Activated CD8-positive, alpha-beta memory T cell treated with anti-CD3 and anti-CD28 coated beads, Interleukin-2, amount 10 ng/mL, durations not matched to agents 7 days and 5 days (primary cell): ENCODE data around the gene PIP4K2A. TPM values are rescaled to one million over a fixed set of nuclear protein-coding genes. Genes with fewer than 3 reads are reported as not detected.
A peak's percentile ranks its signal among the peaks of the same experiment; 100 is the strongest.

ENCODE experiments used
- ATAC-seq: fragments of 150-1000 bp; cut with Tn5 transposase; one replicate; pipeline ENCODE4 v1.10.0; 2021; ENCODE audit warnings: moderate library complexity
- CTCF ChIA-PET: fragments of 350-600 bp; sonication (Branson Sonifier 250); formaldehyde crosslinking; loops from one replicate; lab custom pipeline; 2021; ENCODE audit warnings: antibody characterized with exemption; lab: Charles Lee
- DNase-seq: peaks from one replicate; pipeline ENCODE4 v3.0.0-alpha.2; 2020
- H3K27ac Mint-ChIP-seq: one replicate; pipeline ENCODE4 v1.8.0; 2021; ENCODE audit warnings: mild to moderate bottlenecking, mixed read lengths
- H3K27me3 Mint-ChIP-seq: one replicate; pipeline ENCODE4 v1.8.0; 2021; ENCODE audit warnings: mixed read lengths
- H3K36me3 Mint-ChIP-seq: one replicate; pipeline ENCODE4 v1.8.0; 2021; ENCODE audit warnings: mild to moderate bottlenecking, mixed read lengths
- H3K4me1 Mint-ChIP-seq: one replicate; pipeline ENCODE4 v1.8.0; 2021; ENCODE audit warnings: mixed read lengths
- H3K4me3 Mint-ChIP-seq: one replicate; pipeline ENCODE4 v1.8.0; 2021; ENCODE audit warnings: mild to moderate bottlenecking, moderate library complexity, mixed read lengths
- H3K9me3 Mint-ChIP-seq: one replicate; pipeline ENCODE4 v1.8.0; 2022; ENCODE audit warnings: low read depth, mixed read lengths
- total RNA-seq, 2 experiments: library from RNA; stranded (reverse); gene quantifications; one replicate each; pipeline ENCODE4 v1.2.3, GENCODE V29; 2021

PIP4K2A gene
- total RNA-seq, 2 experiments from 2014 or later: 129 to 136 TPM

DNA sequence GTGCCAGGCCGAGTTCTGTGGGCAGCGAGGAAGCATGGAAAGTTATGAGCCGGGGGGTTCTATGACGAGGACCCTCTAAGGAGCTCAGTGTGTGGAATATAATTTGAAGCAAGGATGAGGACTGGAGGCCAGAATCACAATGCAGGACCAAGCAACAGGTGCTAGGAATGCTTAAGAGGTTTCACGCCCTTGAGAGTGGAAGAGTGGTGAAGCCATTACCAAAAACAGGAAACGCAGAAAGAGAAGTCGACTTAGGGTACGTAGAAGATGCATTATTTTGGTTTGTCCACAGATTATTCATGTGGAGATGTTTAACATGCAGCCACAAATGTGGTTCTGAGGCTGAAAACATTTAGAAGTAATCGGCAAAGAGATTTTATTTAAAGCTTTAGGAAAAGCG, 78.7 kb downstream of the PIP4K2A start:
- Mint-ChIP-seq H3K27me3 (no peaks in the 10 kb centered on the region), H3K9me3 (no peaks in the 10 kb centered on the region), H3K4me1 (peaks cover 84% of the 10 kb centered on the region), H3K27ac (peak overlapping the region; percentile 81), H3K4me3 (peak overlapping the region; percentile 46), H3K36me3 (peaks cover 20% of the 10 kb centered on the region)
- ATAC-seq (no peak), DNase-seq (no peak)
- CTCF ChIA-PET: interaction anchor here (1.1 to 1.6 kb wide), 3 partner anchors 11 to 31 kb away, joined by 3 to 7 read pairs (median 4); no protein-coding TSS in a partner anchor

DNA sequence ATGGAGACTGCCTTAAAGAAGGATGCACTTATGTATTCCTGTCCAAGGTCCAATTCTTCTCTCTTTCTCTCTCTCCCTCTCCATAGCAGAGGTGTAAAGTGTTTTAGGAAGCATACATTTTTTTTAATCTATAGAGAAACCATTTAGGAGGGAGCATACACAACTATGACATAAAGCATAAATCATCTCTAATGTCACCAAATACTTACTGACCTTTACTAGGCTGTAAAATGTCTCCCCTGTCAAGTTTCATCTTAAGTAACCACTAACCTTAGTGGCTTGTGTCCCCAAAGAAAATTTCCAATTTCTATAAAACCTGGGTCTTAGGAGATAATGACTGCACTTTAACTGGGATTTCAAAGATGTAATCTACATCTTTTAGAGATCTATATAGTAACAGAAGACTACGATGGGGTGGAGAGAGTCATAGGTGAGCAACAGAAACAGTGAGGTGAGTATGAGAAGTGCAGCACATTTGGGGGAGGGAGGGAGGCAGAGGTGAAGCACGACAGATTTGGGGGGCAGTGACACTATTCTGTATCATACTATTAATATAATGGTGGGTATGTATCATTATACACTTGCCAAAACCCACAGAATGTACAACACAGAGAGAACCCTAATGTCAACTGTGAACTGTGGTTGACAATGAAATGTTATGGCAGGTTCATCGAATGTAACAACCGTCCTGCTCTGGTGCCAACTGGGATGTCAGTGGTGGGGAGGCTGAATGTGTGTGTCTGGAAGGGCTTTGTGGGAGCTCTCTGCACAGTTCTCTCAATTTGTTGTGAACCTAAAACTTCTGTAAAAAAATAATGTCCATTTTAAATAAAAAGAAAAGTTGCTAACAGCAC, 79.5 kb downstream of the PIP4K2A start:
- H3K27ac Mint-ChIP-seq: peak overlapping the region; percentile 81
- no peak for ATAC-seq
- H3K9me3 Mint-ChIP-seq: no peaks in the 10 kb centered on the region
- DNase-seq: no peak
- H3K4me1 Mint-ChIP-seq: peaks cover 84% of the 10 kb centered on the region
- H3K4me3 Mint-ChIP-seq: peak overlapping the region; percentile 46
- CTCF ChIA-PET: interaction anchor here (1.3 to 1.6 kb wide), 2 partner anchors 12 to 30 kb away, joined by 3 to 7 read pairs; no protein-coding TSS in a partner anchor
- no peaks in the 10 kb centered on the region for H3K27me3 Mint-ChIP-seq
- peaks cover 18% of the 10 kb centered on the region for H3K36me3 Mint-ChIP-seq

DNA sequence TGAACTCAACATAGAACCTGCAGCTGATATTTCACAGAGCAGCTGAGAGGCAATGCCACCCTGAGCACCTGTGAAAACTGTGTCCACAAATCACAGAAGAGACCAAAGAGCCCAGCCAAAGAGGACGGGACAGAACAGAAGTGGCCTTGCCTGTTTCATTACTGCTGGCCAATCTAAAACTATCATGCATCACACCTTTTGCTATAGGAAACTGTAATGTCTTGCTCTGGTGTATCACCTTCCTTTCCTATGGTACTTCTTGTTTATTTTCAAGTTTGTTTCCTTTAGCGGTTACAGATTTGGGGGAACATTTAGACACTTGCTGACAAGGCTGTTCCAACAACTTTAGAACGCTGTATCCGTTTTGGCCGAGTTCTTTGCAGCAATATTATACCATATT, 80.3 kb downstream of the PIP4K2A start:
- Mint-ChIP-seq H3K4me1 (peaks cover 86% of the 10 kb centered on the region), H3K27me3 (no peaks in the 10 kb centered on the region), H3K36me3 (peaks cover 15% of the 10 kb centered on the region), H3K4me3 (peak overlapping the region; percentile 3), H3K27ac (peak overlapping the region; percentile 81), H3K9me3 (no peaks in the 10 kb centered on the region)
- ATAC-seq (no peak), DNase-seq (no peak)
- CTCF ChIA-PET: no interaction called here

DNA sequence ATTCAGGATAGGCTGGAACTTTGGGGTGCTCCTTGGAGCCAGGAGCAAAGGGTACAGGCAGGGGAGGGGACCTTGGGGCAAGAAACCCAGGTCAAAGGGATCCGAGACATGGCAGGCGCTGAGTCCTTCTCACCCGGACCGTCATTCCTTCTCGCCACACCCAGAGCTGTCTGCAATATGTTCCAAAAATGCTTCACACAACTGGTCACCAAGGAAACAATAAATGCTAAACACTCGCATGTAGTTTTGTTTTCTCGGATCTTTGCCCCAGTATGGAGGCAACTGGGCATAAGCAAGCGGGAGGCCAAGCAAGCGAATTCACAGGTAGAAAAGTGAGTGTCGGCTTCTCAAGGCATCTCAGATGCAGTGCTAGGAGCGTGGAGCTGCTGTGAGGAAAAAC, 80.8 kb downstream of the PIP4K2A start:
- CTCF ChIA-PET: no interaction called here
- peaks cover 17% of the 10 kb centered on the region for H3K36me3 Mint-ChIP-seq
- no peak overlapping the region for H3K4me3 Mint-ChIP-seq
- peak overlapping the region; percentile 81 for H3K27ac Mint-ChIP-seq
- no peaks in the 10 kb centered on the region for H3K9me3 Mint-ChIP-seq
- DNase-seq (no peak), ATAC-seq (no peak)
- H3K4me1 Mint-ChIP-seq: peaks cover 86% of the 10 kb centered on the region
- H3K27me3 Mint-ChIP-seq: no peaks in the 10 kb centered on the region

DNA sequence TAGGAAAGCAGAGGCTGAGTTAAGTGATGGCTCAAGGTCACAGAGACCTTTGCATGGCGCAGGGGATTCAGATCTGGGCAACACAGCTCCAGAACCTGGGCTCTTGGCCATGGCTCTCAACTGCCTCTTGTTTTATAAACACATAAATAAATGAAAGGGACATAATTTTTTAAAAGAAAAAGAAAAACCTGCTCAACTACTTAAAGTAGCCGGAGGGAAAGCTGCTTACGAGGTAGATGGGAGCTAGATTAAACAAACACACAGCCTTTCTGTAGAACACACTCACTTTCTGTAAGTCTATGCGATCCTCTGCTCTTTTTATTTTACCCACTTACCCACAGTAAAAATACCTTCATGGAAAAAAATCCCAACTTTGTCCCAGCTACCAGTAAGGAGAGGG, 81.3 kb downstream of the PIP4K2A start:
- no peak overlapping the region for H3K4me3 Mint-ChIP-seq
- CTCF ChIA-PET: interaction anchor here (1.2 to 3.6 kb wide), 2 partner anchors 16 to 22 kb away, joined by 4 to 15 read pairs; no protein-coding TSS in a partner anchor
- H3K4me1 Mint-ChIP-seq: peaks cover 87% of the 10 kb centered on the region
- no peak for ATAC-seq
- H3K9me3 Mint-ChIP-seq: no peaks in the 10 kb centered on the region
- peak overlapping the region; percentile 71 for H3K27ac Mint-ChIP-seq
- H3K27me3 Mint-ChIP-seq: no peaks in the 10 kb centered on the region
- peaks cover 19% of the 10 kb centered on the region for H3K36me3 Mint-ChIP-seq
- no peak for DNase-seq

DNA sequence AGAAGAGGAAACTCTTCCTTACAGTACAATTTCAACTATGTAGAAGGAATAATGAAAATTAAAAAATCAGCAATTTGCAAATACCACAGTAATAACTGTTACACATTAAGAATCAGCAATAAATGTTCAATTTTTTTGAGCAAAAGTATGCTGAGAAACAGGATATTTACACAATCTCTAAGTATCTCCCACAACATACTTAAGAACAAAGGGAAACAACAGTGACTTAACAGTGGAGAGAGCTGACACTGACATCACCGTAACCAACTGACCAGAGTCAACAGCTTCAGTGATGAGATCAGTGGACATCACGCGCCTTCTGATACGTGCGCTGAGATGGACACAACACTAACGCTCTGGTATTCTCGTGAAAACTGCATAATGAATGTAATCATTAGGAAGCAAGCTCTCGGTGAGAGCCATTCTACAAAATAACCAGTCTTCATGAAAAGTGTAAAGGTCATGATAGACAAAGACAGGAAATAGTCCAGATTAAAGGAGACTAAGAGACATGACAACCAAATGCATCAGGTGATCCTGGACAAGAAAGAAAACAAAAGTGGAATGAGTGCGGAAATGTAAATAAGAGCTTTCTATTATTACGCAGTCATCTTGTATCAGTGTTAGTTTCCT, 82.6 kb downstream of the PIP4K2A start:
- Mint-ChIP-seq H3K27ac (peak overlapping the region; percentile 97), H3K27me3 (no peaks in the 10 kb centered on the region), H3K4me3 (peak overlapping the region; percentile 74), H3K36me3 (peaks cover 14% of the 10 kb centered on the region), H3K4me1 (peaks cover 87% of the 10 kb centered on the region), H3K9me3 (no peaks in the 10 kb centered on the region)
- no peak for ATAC-seq
- CTCF ChIA-PET: interaction anchor here (0.9 to 3.6 kb wide), 4 partner anchors 9 to 24 kb away, joined by 4 to 15 read pairs (median 4); no protein-coding TSS in a partner anchor
- DNase-seq: no peak

DNA sequence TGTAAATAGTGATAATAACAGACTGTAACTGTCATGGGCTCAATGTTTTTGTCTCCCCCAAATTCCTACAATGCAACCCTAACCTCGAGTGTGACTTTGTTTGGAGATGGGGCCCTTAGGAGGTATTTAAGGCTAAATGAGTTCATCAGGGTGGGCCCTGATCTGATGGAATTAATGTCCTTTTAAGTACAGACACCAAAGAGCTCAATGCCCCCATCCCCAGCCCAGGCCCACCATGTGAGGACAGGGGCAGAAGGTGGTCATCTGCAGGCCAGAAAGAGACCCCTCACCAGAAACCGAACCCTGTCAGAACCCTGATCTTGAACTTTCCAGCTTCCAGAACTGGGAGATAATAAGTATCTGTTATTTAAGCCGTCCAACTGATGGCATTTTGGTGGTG, 83.2 kb downstream of the PIP4K2A start:
- peaks cover 86% of the 10 kb centered on the region for H3K4me1 Mint-ChIP-seq
- DNase-seq (no peak), ATAC-seq (peak; percentile 1)
- H3K36me3 Mint-ChIP-seq: peaks cover 12% of the 10 kb centered on the region
- CTCF ChIA-PET: interaction anchor here (0.8 to 3.6 kb wide), 5 partner anchors 10 to 58 kb away, joined by 3 to 15 read pairs (median 8); no protein-coding TSS in a partner anchor
- peak overlapping the region; percentile 74 for H3K4me3 Mint-ChIP-seq
- no peaks in the 10 kb centered on the region for H3K27me3 Mint-ChIP-seq
- H3K27ac Mint-ChIP-seq: peak overlapping the region; percentile 97
- H3K9me3 Mint-ChIP-seq: no peaks in the 10 kb centered on the region

DNA sequence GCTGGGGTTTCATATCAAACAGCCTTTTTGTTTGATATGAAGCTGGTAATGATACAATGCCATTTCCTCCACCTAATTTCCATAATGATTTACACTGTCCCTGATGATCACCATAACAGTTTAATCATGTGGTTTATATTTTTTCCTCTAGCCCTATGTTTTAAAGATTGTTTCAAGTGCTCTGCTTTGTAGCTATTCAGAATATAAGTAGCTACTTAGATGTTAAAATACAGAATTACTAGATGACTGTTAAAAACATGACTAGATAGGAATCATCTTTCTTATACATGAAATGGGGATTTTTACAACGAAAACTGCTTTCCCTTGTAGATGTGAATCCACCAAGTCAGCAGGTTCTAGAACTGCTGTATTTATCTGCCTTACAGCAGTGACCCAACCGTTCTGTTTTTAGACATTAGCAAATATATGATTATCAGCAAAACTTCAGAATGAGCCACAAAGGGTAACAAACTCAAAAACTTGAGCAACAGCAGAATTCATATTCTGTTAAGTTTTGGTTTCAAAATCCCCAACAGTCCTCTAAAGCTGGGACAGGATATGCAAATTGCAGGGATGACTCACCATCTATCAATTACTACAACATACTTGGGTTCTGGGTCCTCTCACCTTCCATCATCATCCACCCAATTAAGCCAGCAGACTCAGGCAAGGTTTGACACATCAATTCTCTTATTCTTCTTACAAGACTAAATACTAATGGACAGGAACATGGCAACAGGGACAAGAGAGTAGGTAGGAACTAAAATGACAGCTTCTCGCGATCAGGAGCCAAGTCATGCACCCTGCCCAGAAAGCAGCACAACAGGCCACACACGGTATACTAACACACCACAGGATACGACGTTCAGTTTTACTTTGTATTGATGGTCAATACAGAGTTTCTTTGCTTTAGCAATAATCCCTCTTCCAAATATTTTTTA, 83.9 kb downstream of the PIP4K2A start:
- H3K9me3 Mint-ChIP-seq: no peaks in the 10 kb centered on the region
- H3K27me3 Mint-ChIP-seq: no peaks in the 10 kb centered on the region
- CTCF ChIA-PET: interaction anchor here (0.8 to 3.6 kb wide), 7 partner anchors 11 to 57 kb away, joined by 3 to 15 read pairs (median 5); no protein-coding TSS in a partner anchor

DNA sequence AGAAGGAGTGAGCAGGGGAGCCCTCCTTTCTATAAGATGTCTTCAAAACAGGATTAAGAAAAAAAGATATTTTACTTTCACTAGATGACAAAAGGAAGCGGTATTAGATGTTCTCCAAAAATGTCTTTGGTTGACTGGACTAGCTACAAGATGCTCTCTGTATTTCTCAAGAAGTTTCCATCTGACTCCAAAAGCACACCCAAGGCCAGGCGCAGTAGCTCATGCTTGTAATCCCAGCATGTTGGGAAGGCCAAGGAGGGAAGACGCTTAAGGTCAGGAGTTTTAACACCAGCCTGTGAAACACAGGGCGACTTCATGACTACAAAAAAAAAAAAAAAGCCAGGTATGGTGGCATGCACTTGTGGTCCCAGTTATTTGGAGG, 84.5 kb downstream of the PIP4K2A start:
- DNase-seq: peak; percentile 59
- H3K27me3 Mint-ChIP-seq: no peaks in the 10 kb centered on the region
- H3K27ac Mint-ChIP-seq: peak overlapping the region; percentile 97

More for the DNA sequence above, 83.9 kb downstream of the PIP4K2A start:
- ATAC-seq: peak; percentile 85
- peak; percentile 63 for DNase-seq
- peaks cover 9% of the 10 kb centered on the region for H3K36me3 Mint-ChIP-seq
- H3K4me1 Mint-ChIP-seq: peaks cover 87% of the 10 kb centered on the region
- H3K4me3 Mint-ChIP-seq: peak overlapping the region; percentile 74
- peak overlapping the region; percentile 97 for H3K27ac Mint-ChIP-seq

DNA sequence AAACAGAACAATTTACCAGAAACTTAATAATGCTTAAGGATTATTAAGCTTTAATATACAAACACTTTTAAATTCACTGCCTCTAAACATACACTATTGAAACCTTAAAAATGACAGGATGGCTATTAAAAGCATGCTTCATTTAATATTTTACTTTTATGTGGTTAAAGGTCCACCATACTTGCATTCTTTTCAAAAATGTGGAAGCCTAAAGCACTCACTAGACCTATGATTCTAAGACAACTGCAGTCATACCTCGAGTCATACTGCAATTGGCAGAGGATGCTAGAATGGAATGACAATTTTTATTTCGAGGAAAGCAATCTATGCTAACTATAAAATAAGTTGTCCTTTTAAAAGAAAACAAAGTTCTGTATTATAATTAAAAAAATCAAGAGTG, 85.3 kb downstream of the PIP4K2A start:
- ATAC-seq: no peak
- Mint-ChIP-seq H3K27ac (peak overlapping the region; percentile 80), H3K27me3 (no peaks in the 10 kb centered on the region), H3K9me3 (no peaks in the 10 kb centered on the region), H3K36me3 (peaks cover 9% of the 10 kb centered on the region), H3K4me3 (no peak overlapping the region), H3K4me1 (peaks cover 85% of the 10 kb centered on the region)
- CTCF ChIA-PET: interaction anchor here (0.7 to 2.5 kb wide), 4 partner anchors 19 to 56 kb away, joined by 3 to 10 read pairs (median 4); no protein-coding TSS in a partner anchor
- no peak for DNase-seq

More for the DNA sequence above, 84.5 kb downstream of the PIP4K2A start:
- Mint-ChIP-seq H3K4me1 (peaks cover 85% of the 10 kb centered on the region), H3K9me3 (no peaks in the 10 kb centered on the region), H3K36me3 (peaks cover 9% of the 10 kb centered on the region), H3K4me3 (peak overlapping the region; percentile 74)
- CTCF ChIA-PET: interaction anchor here (0.7 to 3.6 kb wide), 7 partner anchors 11 to 84 kb away, joined by 3 to 15 read pairs (median 5); no protein-coding TSS in a partner anchor
- peak; percentile 41 for ATAC-seq

DNA sequence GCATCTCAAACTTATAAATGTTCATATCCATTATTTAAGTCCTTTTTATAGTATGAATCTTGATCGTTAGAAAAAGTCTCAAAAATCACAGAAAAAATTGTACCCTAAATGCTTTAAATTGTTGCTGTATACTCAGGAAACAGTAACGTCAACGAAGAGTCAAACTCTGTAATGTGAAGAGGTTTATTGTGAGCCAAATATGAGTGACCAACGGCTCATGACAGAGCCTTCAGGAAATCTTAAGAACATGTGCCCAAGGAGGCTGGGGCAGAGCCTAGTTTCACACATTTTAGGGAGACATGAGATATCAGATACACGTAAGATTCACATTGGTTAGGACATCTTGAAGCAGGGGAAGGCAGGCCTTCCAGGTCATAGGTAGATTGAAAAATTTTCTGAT, 86.1 kb downstream of the PIP4K2A start:
- CTCF ChIA-PET: interaction anchor here (0.6 to 3.5 kb wide), 5 partner anchors 10 to 27 kb away, joined by 3 to 15 read pairs (median 4); no protein-coding TSS in a partner anchor
- peak overlapping the region; percentile 80 for H3K27ac Mint-ChIP-seq
- no peaks in the 10 kb centered on the region for H3K9me3 Mint-ChIP-seq

DNA sequence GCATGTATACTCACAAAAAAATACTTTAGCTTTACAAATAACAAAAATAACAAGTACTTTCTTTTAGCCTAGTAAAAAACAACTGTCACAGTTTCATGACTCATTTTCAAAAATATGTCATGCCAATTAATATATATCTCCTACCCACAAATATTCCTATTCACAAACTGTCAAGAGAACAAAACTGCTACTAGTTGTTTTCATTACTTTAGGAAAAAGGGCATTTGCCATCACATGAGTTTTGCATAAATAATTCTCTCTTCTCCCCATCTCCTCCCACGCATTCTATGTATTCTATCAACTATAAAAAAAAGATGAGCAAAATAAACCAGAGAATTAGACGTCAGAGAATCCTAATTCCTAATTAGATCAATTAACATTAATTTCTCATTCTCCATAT, 87.6 kb downstream of the PIP4K2A start:
- ATAC-seq (no peak), DNase-seq (no peak)
- Mint-ChIP-seq H3K4me3 (no peak overlapping the region), H3K4me1 (peaks cover 84% of the 10 kb centered on the region), H3K27me3 (no peaks in the 10 kb centered on the region), H3K27ac (peak overlapping the region; percentile 78), H3K36me3 (peaks cover 8% of the 10 kb centered on the region), H3K9me3 (no peaks in the 10 kb centered on the region)
- CTCF ChIA-PET: interaction anchor here (1.0 to 3.5 kb wide), 7 partner anchors 9 to 53 kb away, joined by 3 to 15 read pairs (median 4); no protein-coding TSS in a partner anchor

More for the DNA sequence above, 86.1 kb downstream of the PIP4K2A start:
- Mint-ChIP-seq H3K36me3 (peaks cover 9% of the 10 kb centered on the region), H3K27me3 (no peaks in the 10 kb centered on the region), H3K4me1 (peaks cover 85% of the 10 kb centered on the region), H3K4me3 (no peak overlapping the region)
- DNase-seq (no peak), ATAC-seq (no peak)
